Head of caudate nucleus (tissue), 42 donors: ENCODE results near the gene CFD.
"Not testable (repeated sequence)": the region's sequence is repeated elsewhere in the genome, so short reads cannot be mapped to it uniquely, and the experiment has no call there.

Experiments
- DNase-seq, 42 donors: peaks; one replicate each; pipeline versions ENCODE4 v3.0.0 to v3.0.0-alpha.2; 2020 to 2021; ENCODE audit warnings: mixed read lengths in 7 of 42
- intact Hi-C: fragments of 100-400 bp; cut with DNase I; formaldehyde crosslinking; loops from one replicate; pipeline ENCODE4 v1.15.0; 2022

The CFD gene

DNA sequence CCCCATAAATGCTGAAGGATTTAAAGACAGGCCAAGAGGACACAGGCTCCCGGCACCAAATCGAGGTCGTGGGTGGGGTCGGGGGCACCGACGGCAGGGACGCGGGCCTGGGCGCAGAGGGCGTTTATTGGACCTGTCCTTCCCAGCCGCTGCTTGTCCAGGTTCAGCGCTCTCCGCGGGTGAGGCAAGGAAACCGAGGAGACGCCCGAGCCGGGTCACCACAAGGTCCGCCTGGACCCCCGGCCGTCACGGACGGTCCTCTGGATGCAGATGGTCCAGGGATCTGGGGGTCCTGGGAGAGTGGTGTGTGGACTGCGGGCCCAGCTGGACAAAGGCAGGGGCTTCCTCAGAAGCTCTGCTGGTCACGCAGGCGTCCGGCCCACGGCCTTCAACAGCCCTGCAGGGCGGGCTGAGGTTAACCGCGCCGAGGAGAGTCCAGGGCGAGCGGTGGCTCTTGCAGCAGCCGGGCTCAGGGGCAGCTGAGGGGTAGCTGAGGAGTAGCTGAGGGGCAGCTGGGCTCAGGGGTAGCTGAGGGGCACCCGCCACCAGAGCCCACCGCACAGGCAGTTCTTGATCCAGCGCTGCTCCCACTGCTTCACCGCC is 8.5 kb downstream of the CFD start:
- intact Hi-C loops, result no loop called here
- DNase-seq, result no peak

DNA sequence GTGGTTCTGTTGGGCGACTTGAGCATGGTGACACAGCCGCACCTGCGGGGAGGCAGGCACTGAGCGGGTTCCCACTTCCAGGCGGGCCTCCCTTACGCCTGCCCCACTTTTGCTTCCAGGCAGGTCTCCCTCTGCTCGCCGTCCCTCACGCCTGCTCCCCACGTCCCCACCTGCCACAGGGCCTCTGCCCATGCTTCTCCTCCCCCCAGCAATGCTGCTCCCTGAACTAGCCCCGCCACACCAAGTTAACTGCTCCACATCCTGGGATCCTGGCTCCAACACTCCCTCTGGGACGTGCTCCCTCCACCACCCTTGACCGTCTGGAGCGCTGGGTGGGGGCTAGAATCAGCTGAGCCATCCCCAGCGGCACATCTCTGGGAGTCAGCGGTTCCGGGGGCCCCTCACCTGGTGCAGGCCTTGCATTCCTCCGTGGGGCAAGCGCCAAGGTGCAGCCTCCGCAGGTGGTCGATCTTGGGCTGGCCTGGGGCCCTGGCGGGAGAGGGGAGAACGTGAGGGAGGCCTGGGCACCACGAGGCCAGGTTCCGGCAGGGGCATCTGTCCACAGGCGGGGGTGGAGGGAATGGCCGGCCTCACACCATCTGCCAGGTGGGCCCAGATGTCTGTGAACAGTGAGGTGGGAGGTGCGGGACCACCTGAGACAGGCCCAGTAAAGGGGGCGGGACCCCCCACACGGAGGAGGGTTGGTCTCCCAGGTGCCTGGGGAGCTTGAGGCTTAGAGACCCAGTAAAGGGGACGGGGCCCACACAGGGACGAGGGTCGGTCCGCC is 9.2 kb downstream of the CFD start:
- intact Hi-C loops, result no loop called here
- no peak for DNase-seq

DNA sequence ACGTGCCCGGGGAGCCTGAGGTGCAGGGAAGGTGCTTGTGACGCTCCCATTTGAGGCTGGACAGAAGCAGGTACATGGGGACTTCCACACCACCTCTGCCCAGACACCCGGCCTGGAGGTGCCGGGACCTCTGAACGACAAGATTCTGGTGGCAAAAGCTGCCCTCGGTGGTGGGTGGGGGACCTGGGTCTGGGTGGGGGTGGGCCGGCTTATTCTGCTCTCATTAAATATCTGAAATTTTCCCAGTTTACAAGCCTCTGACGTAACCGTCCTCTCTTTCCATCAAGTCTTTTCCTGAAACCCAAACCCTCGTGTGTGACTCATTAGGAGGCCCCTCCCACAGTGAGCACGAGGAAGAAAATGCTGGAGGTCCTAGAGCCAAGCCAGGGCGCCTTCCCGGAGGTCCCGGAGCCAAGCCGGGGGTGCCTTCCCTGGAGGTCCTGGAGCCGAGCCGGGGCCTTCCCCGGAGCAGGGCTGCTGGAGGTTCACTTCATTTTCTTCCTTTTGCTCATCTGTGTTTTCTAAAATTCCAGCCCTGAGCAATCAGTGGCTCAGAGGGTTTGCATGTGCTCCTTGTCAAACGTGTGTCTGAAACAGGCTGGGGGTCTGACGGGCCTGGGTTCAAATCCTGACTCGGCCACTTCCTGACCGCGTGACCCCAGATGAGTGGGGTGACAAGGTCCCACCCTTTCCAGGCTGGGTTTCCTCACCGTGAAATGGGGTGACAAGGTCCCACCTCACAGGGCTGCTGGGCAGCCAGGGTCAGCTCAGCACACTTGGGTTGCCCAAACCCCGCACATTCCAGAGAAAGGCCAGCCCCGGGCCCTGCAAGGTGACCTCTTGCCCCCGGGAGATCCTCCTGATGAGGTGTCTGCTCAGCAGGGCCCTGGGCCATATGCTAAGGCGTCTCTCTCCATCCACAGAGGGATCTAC is 10.0 kb downstream of the CFD start:
- intact Hi-C loops, result no loop called here

DNA sequence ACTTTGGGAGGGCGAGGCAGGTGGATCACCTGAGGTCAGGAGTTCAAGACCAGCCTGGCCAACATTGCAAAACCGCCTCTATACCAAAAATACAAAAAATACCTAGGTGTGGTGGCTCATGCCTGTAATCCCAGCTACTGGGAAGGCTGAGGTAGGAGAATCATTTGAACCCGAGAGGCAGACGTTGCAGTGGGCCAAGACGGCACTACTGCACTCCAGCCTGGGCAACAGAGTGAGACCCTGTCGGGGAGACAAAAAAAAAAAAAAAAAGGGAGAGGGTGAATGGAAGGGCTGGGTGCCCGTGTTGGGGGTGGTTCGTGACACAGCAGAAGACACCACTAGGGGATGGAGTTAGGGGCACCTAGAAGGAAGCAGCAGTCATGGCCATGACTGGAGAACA is 10.8 kb downstream of the CFD start:
- DNase-seq, result no peak
- intact Hi-C loops, result no loop called here

More for the DNA sequence above, 10.0 kb downstream of the CFD start:
- DNase-seq, result peak in 6 of 42 donors; percentile 22 to 55 (median 44)

DNA sequence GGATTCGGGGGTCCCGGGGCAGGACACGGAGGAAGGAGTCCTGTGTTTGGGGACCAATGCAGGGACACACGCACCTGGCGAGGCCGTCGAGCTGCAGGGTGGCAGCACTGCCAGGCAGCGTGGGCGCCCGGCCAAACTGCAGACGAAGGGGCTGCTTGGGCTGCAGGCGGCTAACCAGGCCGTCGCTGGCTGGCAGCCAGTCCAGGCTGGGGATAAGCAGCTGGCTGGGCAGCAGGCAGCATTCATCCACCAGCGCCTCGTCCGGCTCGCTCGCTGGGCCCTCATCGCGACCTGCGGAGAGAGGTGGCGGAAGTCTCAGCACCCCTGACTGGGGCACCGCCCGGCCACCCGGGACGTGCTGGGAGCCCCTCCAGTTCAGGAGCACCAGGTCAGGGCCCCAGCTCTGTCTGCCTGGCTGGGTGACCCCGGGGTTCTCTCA is 11.5 kb downstream of the CFD start:
- intact Hi-C loops, result no loop called here
- peak in 30 of 42 donors; percentile 24 to 75 (median 55) for DNase-seq

DNA sequence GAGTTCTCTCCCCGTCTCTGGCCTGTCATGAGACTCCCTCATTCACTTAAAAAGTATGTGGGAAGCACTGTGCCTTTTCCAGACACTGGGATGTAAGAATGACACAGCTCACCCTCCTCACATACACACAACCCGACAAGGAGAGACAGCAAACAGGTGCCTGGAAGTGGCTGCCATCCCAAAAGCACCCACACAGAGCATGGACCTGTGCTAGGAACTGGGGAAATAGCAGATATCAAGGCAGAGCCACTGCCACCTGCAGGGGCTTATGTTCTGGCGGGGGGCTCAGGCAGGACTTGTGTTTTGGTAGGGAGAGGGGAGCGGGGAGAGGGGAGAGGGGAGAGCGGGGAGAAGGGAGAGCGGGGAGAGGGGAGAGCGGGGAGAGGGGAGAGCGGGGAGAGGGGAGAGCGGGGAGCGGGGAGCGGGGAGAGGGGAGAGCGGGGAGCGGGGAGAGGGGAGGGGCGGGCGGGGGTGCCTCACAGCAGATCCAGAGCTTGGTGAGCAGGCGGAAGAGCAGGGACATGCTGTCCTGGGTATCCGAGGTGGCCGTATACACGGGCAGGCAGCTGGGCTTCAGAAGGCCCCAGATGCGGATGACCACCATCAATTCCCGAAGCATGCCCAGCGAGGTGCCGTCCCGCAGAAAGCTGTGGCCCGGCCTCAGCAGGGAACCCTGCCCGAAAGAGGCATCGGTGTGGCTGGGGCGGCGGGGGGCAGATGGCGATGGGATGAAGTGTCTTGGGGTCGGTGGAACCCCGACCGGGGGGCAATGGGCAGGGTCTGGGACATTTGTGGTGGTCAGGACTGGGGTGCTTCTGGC is 12.2 kb downstream of the CFD start:
- peak in 1 of 42 donors; percentile 43 for DNase-seq

DNA sequence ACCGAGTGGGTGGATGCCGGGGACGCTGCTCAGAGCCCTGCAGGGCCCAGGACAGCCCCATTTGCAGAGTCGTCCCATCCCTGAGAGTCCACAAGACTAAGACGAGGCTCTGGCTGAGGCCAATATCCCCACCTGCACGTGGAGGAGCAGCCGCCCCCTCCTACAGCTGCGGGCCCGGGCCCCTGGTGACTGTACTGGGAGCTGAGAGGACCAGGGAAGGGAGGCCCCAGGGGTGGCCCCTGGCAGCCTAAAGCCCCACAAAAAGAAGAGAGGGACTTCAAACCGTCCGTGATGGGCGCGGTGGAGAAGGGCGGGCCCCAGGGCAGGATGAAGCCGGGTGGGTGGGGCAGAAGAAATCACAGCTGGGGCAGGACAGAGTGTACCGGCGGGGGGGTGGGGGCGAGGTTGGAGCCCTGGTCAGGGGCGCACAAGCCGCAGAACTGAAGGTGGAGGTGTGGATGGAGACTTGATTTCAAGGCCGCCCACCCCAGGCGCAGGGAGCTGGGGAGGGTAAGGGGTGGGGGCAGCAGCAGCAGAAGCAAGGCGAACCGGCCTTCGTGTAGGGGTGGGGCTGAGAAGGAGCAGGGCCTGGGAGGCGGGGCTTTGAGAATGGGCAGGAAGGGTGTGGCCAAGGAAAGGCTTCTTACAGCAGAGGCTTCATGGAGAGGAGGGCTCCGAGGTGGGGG is 12.9 kb downstream of the CFD start:
- intact Hi-C loops, result no loop called here
- peak in 1 of 42 donors; percentile 18 for DNase-seq

More for the DNA sequence above, 12.2 kb downstream of the CFD start:
- intact Hi-C loops, result no loop called here

DNA sequence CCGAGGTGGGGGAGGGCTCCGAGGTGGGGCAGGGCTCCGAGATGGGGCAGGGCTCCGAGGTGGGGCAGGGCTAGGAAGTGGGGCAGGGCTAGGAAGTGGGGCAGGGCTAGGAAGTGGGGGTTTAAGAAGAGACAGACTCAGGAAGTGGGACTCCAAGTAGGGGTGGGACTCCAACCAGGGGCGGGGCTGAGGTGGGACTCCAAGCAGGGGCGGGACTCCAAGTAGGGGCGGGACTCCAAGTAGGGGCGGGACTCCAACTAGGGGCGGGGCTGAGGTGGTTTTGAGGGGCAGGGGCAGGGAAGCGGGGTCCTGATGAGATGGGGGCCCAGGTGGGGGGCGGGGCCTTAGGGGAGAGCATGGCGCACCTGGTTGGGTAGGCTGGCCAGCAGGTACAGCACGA is 13.6 kb downstream of the CFD start:
- intact Hi-C loops, result no loop called here

DNA sequence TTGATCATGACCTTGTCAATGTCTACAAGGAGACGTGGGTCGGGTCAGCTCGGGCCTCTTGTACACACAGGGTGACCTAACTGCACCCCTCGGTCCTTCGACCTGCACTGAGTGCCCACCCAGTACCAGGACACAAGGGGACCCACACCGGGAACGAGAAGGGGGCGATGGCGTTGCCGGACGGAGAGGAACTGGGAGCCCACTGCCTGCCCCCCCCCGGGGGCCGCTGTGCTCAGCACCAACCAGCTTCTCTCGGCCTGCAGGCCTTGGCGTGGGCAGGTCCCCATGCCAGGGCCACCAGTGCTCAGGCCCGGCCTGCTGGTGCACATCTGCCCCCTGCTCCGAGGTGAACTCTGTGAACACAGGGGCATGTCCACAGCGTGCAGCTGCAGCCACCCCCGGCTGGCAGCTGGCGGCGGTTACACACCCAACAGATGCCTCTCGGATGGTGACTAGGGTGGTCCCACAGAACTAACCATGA is 14.1 kb downstream of the CFD start:
- intact Hi-C loops, result no loop called here

More for the DNA sequence above, 13.6 kb downstream of the CFD start:
- no peak for DNase-seq

DNA sequence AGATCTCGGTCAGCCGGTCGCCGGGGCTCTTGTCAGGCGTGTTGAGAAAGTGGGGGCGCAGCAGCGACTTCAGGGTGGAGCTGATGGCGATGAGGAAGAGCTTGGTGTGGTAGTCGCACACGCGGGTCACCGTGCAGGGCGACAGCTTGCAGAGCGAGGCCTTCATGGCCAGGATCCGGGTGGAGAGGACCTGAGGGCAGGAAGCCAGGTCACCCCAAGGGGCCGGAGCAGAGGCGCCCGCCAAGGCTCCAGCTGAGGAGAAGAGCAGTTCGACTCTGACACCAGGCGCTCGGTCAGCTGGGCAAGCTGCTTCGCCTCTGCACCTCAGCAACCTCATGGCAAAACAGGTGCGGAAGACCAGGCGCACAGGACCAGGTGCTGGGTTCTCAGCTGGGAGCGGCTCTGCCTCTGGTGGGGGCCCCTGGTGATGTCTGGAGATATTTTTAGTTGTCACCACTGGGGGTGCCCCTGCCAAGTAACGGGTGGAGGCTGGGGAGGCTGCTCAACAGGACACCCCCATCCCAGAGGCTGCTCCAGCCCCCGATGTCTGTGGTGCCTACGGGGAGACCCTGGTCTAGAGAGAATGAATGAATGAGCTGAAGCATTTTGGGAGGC is 15.9 kb downstream of the CFD start:
- intact Hi-C loops, result no loop called here
- no peak for DNase-seq

More for the DNA sequence above, 14.1 kb downstream of the CFD start:
- DNase-seq, result no peak

DNA sequence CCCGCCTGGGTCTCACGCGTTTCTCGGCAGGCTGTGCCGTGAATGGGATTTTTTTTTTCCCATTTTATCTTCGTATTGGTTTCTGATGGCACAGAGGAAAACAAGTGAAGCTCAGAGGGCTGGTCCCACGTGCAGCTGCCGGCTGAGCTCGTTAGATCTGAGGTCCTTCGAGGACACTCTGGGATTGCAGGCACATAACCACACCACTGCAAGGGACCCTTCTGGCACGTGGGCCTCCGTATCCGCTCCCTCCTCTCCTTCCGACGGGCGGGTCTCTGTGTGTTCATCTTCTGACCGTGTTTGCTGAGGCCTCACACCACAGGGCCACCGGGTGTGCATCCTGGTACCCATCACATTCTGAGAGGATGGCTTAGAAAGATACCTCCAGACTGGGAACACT is 16.6 kb downstream of the CFD start:
- intact Hi-C loops, result no loop called here
- no peak for DNase-seq

DNA sequence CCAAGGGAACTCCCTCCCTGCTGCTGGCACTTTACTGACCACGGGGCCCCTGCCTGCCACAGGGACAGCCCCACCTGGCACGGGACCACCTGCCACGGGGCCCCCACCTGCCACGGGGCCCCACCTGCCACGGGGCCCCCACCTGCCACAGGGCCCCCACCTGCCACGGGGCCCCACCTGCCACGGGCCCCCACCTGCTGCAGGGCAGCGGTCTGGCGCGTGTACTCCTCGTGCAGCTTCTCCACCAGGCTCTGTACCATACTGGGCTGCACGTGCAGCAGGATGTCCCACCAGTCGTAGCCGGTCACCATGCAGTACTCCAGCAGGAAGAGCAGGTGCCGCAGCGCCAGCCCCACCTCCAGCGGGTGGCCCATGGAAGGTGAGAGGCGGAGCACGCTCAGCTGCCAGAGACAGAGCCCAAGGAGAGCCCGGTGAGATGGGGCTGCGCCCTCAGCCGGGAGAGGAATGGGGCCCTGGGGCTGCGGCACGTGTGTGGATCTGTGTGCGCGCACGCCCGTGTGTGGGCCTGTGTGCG is 17.4 kb downstream of the CFD start:
- no peak for DNase-seq
- intact Hi-C loops, result no loop called here

DNA sequence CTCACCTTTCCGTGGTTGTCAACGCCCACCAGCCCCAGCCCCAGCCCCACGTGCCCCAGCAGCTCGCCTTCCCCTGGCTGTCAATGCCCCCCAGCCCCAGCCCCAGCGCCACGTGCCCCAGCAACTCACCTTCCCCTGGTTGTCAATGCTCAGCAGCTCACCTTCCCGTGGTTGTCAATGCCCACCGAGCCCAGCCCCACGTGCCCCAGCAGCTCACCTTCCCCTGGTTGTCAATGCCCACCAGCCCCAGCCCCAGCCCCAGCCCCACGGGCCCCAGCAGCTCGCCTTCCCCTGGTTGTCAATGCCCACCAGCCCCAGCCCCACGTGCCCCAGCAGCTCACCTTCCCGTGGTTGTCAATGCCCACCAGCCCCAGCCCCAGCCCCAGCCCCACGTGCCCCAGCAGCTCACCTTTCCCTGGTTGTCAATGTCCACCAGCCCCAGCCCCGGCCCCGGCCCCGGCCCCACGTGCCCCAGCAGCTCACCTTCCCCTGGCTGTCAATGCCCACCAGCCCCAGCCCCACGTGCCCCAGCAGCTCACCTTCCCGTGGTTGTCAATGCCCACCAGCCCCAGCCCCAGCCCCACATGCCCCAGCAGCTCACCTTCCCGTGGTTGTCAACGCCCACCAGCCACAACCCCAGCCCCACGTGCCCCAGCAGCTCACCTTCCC is 18.7 kb downstream of the CFD start:
- DNase-seq, intact Hi-C loops: not testable (repeated sequence)

DNA sequence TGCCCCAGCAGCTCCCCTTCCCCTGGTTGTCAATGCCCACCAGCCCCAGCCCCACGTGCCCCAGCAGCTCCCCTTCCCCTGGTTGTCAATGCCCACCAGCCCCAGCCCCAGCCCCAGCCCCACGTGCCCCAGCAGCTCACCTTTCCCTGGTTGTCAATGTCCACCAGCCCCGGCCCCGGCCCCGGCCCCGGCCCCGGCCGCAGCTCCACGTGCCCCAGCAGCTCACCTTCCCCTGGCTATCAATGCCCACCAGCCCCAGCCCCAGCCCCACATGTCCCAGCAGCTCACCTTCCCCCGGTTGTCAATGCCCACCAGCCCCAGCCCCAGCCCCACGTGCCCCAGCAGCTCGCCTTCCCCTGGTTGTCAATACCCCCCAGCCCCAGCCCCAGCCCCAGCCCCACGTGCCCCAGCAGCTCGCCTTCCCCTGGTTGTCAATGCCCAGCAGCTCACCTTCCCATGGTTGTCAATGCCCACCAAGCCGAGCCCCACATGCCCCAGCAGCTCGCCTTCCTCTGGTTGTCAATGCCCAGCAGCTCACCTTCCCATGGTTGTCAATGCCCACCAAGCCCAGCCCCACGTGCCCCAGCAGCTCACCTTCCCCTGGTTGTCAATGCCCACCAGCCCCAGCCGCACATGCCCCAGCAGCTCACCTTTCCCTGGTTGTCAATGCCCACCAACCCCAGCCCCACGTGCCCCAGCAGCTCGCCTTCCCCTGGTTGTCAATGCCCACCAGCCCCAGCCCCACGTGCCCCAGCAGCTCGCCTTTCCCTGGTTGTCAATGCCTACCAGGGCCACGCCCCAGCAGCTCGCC is 19.5 kb downstream of the CFD start:
- intact Hi-C loops, DNase-seq: not testable (repeated sequence)

DNA sequence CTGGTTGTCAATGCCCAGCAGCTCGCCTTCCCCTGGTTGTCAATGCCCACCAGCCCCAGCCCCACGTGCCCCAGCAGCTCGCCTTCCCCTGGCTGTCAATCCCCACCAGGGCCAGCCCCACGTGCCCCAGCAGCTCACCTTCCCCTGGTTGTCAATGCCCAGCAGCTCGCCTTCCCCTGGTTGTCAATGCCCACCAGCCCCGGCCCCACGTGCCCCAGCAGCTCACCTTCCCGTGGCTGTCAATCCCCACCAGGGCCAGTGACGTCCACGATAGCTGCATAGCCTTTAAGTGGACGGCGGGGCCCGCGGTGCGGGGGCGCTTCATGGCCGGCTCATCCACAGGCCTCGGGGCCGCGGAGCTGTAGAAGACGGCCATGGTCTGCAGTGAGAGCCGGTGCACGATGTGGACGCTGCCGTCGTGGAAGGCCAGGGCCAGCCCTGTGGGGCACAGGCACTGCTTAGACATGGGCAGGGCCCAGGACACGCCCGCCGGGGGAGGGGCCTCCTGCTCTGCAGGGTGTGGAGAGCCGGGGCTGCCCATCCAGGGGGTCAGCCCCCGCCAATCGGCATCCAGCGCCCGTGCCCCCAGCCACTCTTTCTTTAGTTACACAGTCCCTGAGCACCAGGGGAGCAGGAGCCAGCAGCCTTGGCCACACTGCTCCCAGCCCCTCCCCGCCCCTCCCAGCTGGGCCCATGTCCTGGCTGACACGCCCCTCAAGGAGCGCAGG is 20.4 kb downstream of the CFD start:
- DNase-seq, result no peak
- intact Hi-C loops, result no loop called here
